RWPE2 (cell line): Measurements from ENCODE around the gene CAMK2G.

Source experiments
- ATAC-seq: fragments of 200-7000 bp; cut with Tn5 transposase; 3 replicates; pipeline ENCODE4 v1.9.1; 2021; ENCODE audit warnings: low read depth
- DNase-seq: peaks from one replicate; pipeline ENCODE4 v3.0.0-alpha.2; 2020; ENCODE audit warnings: low spot score
- H3K27ac ChIP-seq: fragments of 450-650 bp; 2 replicates; pipeline ENCODE4 v1.5.1; 2017; ENCODE audit warnings: mild to moderate bottlenecking; ENCODE audit not compliant: poor library complexity, severe bottlenecking
- H3K27me3 ChIP-seq: fragments of 250-450 bp; sonication (Bioruptor Pico); 2 replicates; pipeline ENCODE4 v1.5.1; 2021; ENCODE audit warnings: mild to moderate bottlenecking, moderate library complexity; ENCODE audit not compliant: insufficient read depth, poor library complexity, severe bottlenecking
- H3K36me3 ChIP-seq: fragments of 250-450 bp; sonication (Bioruptor Pico); 2 replicates; pipeline ENCODE4 v1.5.1; 2020; ENCODE audit warnings: low read depth, mild to moderate bottlenecking, moderate library complexity
- H3K4me1 ChIP-seq: fragments of 250-450 bp; sonication (Bioruptor Pico); 2 replicates; pipeline ENCODE4 v1.5.1; 2021; ENCODE audit warnings: mild to moderate bottlenecking, moderate library complexity; ENCODE audit not compliant: insufficient read depth, poor library complexity, severe bottlenecking
- H3K4me3 ChIP-seq: fragments of 250-450 bp; sonication (Bioruptor Pico); 2 replicates; pipeline ENCODE4 v1.5.1; 2021; ENCODE audit warnings: mild to moderate bottlenecking, moderate library complexity; ENCODE audit not compliant: severe bottlenecking
- H3K9me3 ChIP-seq: fragments of 250-450 bp; sonication (Bioruptor Pico); 2 replicates; pipeline ENCODE4 v1.5.1; 2021; ENCODE audit warnings: mild to moderate bottlenecking, moderate library complexity; ENCODE audit not compliant: severe bottlenecking
- TF ChIP-seq, protein P1 (sequence below): fragments of 450-650 bp; IDR thresholded peaks from one replicate; pipeline ENCODE4 v1.5.1; 2017; ENCODE audit warnings: mild to moderate bottlenecking, moderate library complexity; ENCODE audit not compliant: poor library complexity, severe bottlenecking

The CAMK2G gene

DNA sequence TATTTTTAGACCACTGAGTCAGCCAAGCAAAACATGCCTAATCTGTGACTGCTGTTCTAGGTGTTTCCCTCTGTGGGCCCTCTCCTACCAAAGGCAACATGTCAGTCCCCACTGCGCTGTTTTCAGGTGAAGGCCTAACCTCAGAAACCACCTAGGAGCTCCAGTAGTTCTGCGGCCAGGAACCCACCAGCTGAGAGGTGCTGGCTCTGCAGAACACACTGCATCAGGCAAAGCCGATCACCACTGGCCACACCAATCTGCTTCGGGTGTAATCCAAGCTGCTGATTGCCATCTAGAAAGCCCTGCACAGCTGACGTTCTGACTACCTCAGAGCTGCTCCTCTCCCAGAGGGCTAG lies 14.9 kb downstream of the CAMK2G start:
- H3K27ac ChIP-seq = no peak overlapping the region
- no peak; the same call in 2 of the 3 replicates for ATAC-seq

GRCh38 chr10:73858750-73859427 lies 15.5 kb downstream of the CAMK2G start:
- Histone ChIP-seq H3K27me3 (no peaks in the 10 kb centered on the region), H3K4me3 (no peak overlapping the region), H3K9me3 (no peaks in the 10 kb centered on the region), H3K27ac (no peak overlapping the region), H3K36me3 (peaks cover 29% of the 10 kb centered on the region), H3K4me1 (no peaks in the 10 kb centered on the region)
- ATAC-seq (no peak), DNase-seq (no peak)
- TF ChIP-seq, protein P1, sequence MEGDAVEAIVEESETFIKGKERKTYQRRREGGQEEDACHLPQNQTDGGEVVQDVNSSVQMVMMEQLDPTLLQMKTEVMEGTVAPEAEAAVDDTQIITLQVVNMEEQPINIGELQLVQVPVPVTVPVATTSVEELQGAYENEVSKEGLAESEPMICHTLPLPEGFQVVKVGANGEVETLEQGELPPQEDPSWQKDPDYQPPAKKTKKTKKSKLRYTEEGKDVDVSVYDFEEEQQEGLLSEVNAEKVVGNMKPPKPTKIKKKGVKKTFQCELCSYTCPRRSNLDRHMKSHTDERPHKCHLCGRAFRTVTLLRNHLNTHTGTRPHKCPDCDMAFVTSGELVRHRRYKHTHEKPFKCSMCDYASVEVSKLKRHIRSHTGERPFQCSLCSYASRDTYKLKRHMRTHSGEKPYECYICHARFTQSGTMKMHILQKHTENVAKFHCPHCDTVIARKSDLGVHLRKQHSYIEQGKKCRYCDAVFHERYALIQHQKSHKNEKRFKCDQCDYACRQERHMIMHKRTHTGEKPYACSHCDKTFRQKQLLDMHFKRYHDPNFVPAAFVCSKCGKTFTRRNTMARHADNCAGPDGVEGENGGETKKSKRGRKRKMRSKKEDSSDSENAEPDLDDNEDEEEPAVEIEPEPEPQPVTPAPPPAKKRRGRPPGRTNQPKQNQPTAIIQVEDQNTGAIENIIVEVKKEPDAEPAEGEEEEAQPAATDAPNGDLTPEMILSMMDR = no peak

More for the DNA sequence above, 14.9 kb downstream of the CAMK2G start:
- no peaks in the 10 kb centered on the region for H3K9me3 ChIP-seq
- H3K27me3 ChIP-seq = no peaks in the 10 kb centered on the region
- TF ChIP-seq, protein P1 = no peak
- H3K4me1 ChIP-seq = no peaks in the 10 kb centered on the region
- no peak overlapping the region for H3K4me3 ChIP-seq
- peaks cover 33% of the 10 kb centered on the region for H3K36me3 ChIP-seq
- no peak for DNase-seq

DNA sequence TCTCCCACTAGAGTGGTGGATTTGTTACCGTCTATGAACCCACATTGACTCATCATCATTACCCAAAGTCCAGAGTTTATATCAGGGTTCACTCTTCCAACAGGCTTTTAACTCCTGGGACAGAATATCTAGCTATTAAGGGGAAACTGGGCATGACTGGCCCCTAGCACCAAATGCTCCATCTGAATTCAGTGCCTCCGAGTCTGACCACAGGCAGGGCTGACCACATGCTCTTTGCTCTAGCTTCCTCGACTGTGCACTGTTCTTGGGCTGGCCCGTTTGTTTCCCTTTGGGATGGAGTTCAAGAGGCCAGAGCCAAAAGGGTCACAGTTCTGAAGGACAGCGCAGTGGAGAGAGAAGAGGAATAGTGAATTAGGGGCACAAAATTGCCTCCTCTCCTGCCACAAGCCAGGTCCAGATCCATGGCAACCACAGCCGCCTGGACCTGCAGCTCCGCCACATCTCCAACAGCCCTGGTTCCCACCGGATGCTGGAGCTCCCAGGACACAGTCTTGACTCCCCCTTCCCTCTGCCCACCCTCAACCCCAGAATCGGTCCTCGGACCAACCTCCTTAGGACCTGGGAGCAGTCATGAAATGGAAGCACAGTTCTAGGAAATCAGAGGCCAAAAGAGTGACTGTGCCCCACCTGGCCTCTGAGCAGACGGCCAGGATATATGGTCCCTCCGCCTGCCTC lies 16.2 kb downstream of the CAMK2G start:
- TF ChIP-seq, protein P1 = no peak
- no peak for ATAC-seq
- peaks cover 29% of the 10 kb centered on the region for H3K36me3 ChIP-seq

GRCh38 chr10:73857446-73857845 lies 16.9 kb downstream of the CAMK2G start:
- Histone ChIP-seq H3K4me1 (no peaks in the 10 kb centered on the region), H3K27ac (no peak overlapping the region), H3K36me3 (peaks cover 34% of the 10 kb centered on the region), H3K4me3 (no peak overlapping the region), H3K9me3 (no peaks in the 10 kb centered on the region), H3K27me3 (no peaks in the 10 kb centered on the region)
- TF ChIP-seq, protein P1 = no peak
- no peak for DNase-seq
- 0 out of 3 replicates have a peak, but pooled peaks have one; percentile 41 for ATAC-seq

More for the DNA sequence above, 16.2 kb downstream of the CAMK2G start:
- no peaks in the 10 kb centered on the region for H3K27me3 ChIP-seq
- H3K4me3 ChIP-seq = no peak overlapping the region
- H3K9me3 ChIP-seq = no peaks in the 10 kb centered on the region
- H3K27ac ChIP-seq = no peak overlapping the region
- H3K4me1 ChIP-seq = no peaks in the 10 kb centered on the region
- no peak for DNase-seq

DNA sequence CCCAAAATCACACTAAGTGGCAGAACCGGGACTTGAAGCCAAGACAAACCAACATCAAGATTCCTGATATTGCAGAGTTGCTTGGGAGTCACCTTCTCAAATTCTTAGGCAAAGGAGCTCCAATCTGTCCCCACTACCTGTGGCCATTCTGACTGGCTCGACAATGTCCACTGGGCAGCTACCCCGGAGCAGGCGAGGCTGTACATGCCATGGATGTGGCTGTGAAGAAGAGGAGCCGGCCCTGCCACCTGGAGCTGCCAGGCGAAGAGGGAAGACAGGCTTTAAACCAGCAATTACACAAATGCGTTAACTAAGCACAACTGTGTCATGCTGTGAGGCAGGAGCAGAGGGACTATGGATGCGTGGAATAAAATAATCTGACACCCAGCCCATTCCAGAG lies 18.1 kb downstream of the CAMK2G start:
- Histone ChIP-seq H3K27ac (no peak overlapping the region), H3K4me3 (no peak overlapping the region), H3K9me3 (no peaks in the 10 kb centered on the region), H3K36me3 (peaks cover 41% of the 10 kb centered on the region), H3K27me3 (no peaks in the 10 kb centered on the region), H3K4me1 (no peaks in the 10 kb centered on the region)
- no peak for DNase-seq
- no peak for ATAC-seq
- TF ChIP-seq, protein P1 = no peak
